Nephron progenitor cell (in vitro differentiated cells): ENCODE data around the gene LARGE1.

Experiments
- DNase-seq: peaks from one replicate; pipeline ENCODE4 v3.0.0; 2021
- H3K27ac Mint-ChIP-seq: 2 replicates; pipeline ENCODE4 v1.8.0; 2021; ENCODE audit warnings: mild to moderate bottlenecking, moderate library complexity, mixed read lengths
- H3K27me3 Mint-ChIP-seq: 2 replicates; pipeline ENCODE4 v1.8.0; 2021; ENCODE audit warnings: mild to moderate bottlenecking, low read depth, mixed read lengths; ENCODE audit not compliant: poor library complexity
- H3K36me3 Mint-ChIP-seq: 2 replicates; pipeline ENCODE4 v1.8.0; 2021; ENCODE audit warnings: low read depth, mixed read lengths
- H3K4me1 Mint-ChIP-seq: 2 replicates; pipeline ENCODE4 v1.8.0; 2021; ENCODE audit warnings: mixed read lengths
- H3K4me3 Mint-ChIP-seq: 2 replicates; pipeline ENCODE4 v1.8.0; 2021; ENCODE audit warnings: mild to moderate bottlenecking, moderate library complexity, mixed read lengths
- H3K9me3 Mint-ChIP-seq: 2 replicates; pipeline ENCODE4 v1.8.0; 2021; ENCODE audit warnings: mild to moderate bottlenecking, moderate library complexity, mixed read lengths
- CTCF ChIP-seq: fragments of 200-600 bp; sonication (generic); IDR thresholded peaks from 2 replicates; pipeline ENCODE4 v1.5.0; 2021; ENCODE audit warnings: antibody characterized with exemption

Gene LARGE1

GRCh38 chr22:33456511-33456910 lies 463.8 kb downstream of the LARGE1 start:
- Mint-ChIP-seq H3K27me3 (no peaks in the 10 kb centered on the region), H3K27ac (no peak overlapping the region), H3K36me3 (peaks cover 13% of the 10 kb centered on the region), H3K4me1 (peaks cover 12% of the 10 kb centered on the region), H3K9me3 (peaks cover 13% of the 10 kb centered on the region), H3K4me3 (no peak overlapping the region)
- DNase-seq = no peak
- no peak for TF ChIP-seq CTCF

- no peaks in the 10 kb centered on the region for H3K27me3 Mint-ChIP-seq
- no peaks in the 10 kb centered on the region for H3K9me3 Mint-ChIP-seq
- no peak for TF ChIP-seq CTCF
- DNase-seq = no peak
- peaks cover 12% of the 10 kb centered on the region for H3K4me1 Mint-ChIP-seq
- no peaks in the 10 kb centered on the region for H3K36me3 Mint-ChIP-seq
- no peak overlapping the region for H3K27ac Mint-ChIP-seq
- H3K4me3 Mint-ChIP-seq = no peak overlapping the region
Observed at GRCh38 chr22:33455036-33455435, 465.2 kb downstream of the LARGE1 start.

DNA sequence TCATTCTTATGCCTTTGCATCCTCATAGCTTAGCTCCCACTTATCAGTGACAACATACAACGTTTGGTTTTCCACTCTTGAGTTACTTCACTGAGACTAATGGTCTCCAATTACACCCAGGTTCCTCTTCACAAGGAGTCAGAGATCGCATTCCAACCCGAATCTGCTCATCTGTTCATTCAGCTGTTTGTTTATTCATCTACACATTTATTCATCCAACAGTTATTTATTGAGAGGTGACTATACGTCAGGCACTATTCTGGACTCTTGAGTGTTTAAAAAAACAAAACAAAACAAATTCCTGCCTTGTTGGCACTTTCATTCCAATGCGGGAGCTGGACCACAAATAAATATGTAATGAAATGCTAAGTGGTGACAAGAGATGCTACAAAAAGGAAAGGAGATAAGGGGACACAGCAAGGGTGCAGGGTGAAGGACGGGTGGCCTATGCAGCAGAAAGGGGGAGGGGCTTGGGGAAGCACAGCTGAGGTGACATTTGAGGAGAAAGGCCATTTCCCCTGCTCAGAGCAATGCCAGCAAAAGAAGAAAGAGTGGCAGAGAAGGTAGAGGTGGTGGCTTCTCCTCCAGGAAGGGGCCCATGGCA lies 468.3 kb downstream of the LARGE1 start:
- Mint-ChIP-seq H3K4me1 (peaks cover 12% of the 10 kb centered on the region), H3K4me3 (no peak overlapping the region), H3K27ac (peak overlapping the region; percentile 60), H3K9me3 (no peaks in the 10 kb centered on the region), H3K36me3 (no peaks in the 10 kb centered on the region), H3K27me3 (no peaks in the 10 kb centered on the region)
- no peak for TF ChIP-seq CTCF
- DNase-seq = no peak

DNA sequence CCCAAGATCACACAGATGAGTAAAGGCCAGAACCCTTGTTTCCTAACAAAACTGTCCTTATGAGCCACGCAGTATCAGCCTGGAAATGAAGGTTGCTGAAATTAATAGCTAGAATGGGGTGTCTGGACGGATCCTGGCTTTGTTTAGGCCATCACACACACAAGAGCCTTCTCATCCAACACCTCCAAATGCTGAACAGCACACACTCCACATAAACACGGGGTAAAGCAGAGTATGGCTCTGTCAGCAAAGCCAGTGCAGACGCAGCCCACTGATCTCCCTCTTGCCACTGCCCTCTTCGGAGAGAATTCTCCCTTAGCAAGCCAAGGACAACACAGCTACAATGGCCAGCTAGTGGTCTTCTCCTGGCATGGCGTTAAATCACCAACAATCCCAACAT lies 469.5 kb downstream of the LARGE1 start:
- Mint-ChIP-seq H3K9me3 (no peaks in the 10 kb centered on the region), H3K4me3 (no peak overlapping the region), H3K36me3 (no peaks in the 10 kb centered on the region), H3K27ac (no peak overlapping the region), H3K27me3 (no peaks in the 10 kb centered on the region), H3K4me1 (peaks cover 12% of the 10 kb centered on the region)
- no peak for TF ChIP-seq CTCF
- DNase-seq = no peak

GRCh38 chr22:33447733-33448132 lies 472.5 kb downstream of the LARGE1 start:
- H3K27me3 Mint-ChIP-seq = no peaks in the 10 kb centered on the region
- H3K9me3 Mint-ChIP-seq = no peaks in the 10 kb centered on the region
- no peak overlapping the region for H3K27ac Mint-ChIP-seq
- no peak overlapping the region for H3K4me3 Mint-ChIP-seq
- TF ChIP-seq CTCF = no peak
- H3K4me1 Mint-ChIP-seq = peaks cover 12% of the 10 kb centered on the region
- no peak for DNase-seq
- H3K36me3 Mint-ChIP-seq = no peaks in the 10 kb centered on the region

DNA sequence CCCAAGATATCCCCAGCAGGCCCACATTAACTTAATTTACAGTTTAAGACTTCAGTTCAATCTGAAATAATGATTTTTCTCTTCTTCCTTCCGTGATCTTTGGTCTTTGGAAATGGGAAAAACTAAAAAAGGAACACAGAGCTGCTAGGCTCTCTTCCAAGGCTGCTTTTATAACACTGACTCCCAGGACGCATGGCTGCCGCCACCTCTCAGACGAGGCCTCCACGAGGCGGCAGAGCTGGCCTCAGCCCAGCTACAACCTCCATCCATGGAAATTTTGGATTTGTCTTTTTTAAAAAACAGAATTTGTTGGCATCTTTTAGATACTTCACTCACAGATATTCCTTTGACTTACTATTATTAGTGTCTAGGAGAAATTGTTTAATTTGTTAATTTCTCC lies 476.6 kb downstream of the LARGE1 start:
- no peaks in the 10 kb centered on the region for H3K4me1 Mint-ChIP-seq
- H3K27ac Mint-ChIP-seq = peak overlapping the region; percentile 58
- no peak for DNase-seq
- no peaks in the 10 kb centered on the region for H3K36me3 Mint-ChIP-seq
- TF ChIP-seq CTCF = no peak
- no peaks in the 10 kb centered on the region for H3K9me3 Mint-ChIP-seq
- H3K27me3 Mint-ChIP-seq = peaks cover 3% of the 10 kb centered on the region
- H3K4me3 Mint-ChIP-seq = no peak overlapping the region
